NCI-H1105 (cell line): Measurements from ENCODE around the gene TRPC4.
A peak's percentile ranks its signal among the peaks of the same experiment; 100 is the strongest.

Experiments
- DNase-seq: peaks from one replicate; lab custom pipeline; 2025; lab: John Stamatoyannopoulos, UW

Gene TRPC4

GRCh38 chr13:37869756-37870488 is at the start of gene TRPC4:
TRPC4 (minus strand) TSS chr13:37869772; CDS start chr13:37783333, 86,439 bp downstream.
- peak; percentile 56 for DNase-seq

DNA sequence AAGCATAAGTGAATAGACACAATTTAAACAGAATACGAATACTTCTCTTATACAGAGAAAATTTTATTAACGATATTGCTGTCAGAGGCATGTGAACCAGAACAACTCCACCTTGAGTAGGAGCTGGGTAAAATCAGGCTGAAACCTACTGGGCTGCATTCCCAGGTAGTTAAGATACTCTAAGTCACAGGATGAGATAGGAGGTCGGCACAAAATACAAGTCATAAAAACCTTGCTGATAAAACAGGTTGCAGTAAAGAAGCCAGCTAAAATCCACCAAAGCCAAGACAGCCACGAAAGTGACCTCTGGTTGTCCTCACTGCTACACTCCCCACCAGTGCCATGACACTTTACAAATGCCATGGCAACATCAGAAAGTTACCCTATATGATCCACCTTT is 49.2 kb upstream of the TRPC4 start:
- DNase-seq = no peak

DNA sequence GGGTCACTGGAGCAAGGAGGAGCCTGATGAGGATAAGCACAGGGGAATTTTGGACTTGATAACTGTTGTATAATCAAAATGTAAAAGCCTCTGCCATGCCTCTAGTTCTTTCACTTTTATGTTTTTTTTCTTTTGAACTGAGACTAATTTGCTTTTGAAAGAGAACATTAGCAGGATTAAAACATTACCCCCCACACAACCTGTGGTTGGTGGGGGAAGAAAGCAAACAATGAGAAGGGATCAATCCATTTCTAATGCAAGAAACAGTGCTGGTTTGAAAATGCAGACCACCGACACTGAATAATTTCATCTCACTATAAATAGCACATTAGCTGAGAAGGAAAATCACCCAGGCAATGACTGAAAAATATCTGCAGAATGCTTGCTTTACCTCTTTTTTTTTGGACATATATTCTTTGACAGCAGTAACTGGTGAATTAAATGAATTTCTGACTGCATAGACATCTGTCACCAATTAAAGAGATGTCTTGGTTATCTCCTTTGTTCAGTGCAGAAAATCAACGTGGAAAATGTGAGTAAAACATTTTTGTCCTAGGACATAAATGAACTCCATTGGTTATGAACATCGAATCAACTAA is 48.6 kb upstream of the TRPC4 start:
- DNase-seq = no peak

GRCh38 chr13:37914781-37915391 is 45.3 kb upstream of the TRPC4 start:
- no peak for DNase-seq

DNA sequence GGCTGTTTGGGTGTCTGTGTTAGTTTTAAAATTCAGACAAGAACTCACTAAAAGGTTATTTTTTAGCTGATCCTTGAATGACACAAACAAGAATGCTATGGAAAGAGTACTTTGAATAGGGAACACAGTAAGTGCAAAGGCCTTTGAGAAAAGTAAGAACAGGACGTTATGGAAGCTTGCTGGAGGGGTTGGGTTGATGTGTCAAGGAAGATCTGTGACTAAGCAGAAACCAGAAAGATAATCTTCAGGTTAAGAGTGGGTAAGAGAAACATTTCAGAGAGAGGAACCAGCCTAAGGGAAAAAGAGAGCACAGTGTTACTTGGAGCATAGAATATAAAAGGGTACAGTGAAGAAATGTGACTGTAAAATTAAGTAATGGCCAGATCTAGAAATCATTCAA is 41.2 kb upstream of the TRPC4 start:
- no peak for DNase-seq

DNA sequence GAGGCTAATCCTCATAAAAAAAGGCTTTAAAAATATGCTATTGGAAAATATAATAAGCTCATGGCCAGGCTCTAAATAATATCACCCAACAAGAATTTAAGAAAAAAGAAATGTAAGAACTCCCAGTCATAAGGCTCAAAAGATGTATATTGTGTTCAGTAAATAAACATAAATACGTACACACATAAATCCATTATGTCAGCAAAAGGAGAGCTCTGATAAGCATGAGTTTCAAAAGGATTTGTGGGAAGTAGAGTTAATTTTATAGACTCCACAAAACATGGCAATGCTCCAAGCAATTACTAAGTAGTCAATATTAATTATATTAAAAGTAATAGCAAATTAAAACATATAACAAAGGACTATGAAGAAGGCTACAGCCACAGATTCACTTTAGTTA is 37.3 kb upstream of the TRPC4 start:
- DNase-seq = no peak

DNA sequence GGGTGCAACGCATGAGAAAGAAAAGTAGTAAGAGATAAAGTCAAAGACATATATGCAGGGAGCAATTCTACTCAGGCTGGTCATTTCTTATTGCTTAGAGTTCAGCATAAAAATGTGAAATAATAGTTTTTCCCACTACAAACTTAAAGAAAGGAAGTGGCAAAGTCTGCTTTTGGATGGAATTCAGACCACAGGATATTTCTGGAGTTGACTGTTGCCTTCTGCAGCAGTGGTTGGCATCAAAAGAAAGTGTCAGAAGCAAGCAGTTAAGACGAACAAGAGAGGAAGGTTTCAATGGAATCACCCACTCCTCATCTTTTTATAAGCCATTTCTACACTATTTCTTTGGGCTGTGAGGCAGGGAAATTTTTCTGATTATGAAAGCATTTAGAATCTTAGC is 36.2 kb upstream of the TRPC4 start:
- DNase-seq = no peak

DNA sequence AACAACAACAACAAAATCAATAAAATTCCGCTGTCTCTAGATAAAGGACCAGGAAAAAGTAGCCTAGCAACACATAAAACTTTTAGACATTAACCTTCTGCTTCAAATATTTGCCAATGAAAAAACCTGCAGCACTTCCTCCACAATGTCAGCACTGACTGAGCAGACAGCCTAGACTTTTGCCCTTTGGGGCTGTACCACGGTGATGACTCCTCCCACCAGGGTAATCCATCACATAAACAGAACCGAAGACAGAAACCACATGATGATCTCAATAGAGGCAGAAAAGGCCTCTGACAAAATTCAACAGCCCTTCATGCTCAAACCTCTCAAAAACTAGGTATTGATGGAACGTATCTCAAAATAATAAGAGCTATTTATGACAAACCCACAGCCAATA is 30.2 kb upstream of the TRPC4 start:
- no peak for DNase-seq

DNA sequence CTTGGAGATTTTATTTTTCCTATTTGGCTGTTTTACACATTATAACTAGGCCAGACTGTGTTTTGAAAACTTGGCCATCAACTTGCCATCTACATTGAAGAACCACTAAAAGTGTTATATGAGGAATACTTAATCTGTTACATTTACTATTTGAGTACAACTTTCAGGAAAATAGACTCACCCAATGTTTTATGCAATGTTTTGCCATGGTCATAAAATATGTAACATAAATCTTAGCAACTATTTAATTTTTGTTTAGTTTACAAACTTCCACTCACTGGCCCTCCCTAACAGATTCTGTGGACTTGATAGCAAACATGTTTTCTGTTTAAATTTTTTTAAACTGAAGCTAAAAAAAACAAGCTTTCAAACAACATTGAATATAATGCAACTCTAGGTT is 23.7 kb upstream of the TRPC4 start:
- DNase-seq = no peak

GRCh38 chr13:37889820-37890219 is 20.2 kb upstream of the TRPC4 start:
- DNase-seq = no peak

DNA sequence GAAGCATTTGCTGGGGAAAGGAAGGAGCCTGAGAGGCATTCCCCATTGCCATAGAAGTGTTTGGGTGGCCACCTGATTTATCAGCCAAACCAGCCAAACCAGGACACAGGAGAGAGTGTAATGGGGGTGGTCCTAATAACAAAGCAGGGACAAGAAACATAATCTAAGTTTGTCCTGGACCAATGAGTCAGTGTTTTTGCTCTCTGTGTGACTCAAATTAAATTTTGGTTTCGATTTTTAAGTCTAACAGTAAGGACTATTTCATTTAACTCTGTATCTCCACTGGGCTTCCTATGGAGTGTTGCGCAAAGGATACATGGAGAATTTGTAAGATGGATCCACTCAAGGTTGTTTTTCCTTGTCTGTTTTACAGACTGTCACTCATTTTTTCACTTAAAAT is 19.5 kb upstream of the TRPC4 start:
- no peak for DNase-seq

DNA sequence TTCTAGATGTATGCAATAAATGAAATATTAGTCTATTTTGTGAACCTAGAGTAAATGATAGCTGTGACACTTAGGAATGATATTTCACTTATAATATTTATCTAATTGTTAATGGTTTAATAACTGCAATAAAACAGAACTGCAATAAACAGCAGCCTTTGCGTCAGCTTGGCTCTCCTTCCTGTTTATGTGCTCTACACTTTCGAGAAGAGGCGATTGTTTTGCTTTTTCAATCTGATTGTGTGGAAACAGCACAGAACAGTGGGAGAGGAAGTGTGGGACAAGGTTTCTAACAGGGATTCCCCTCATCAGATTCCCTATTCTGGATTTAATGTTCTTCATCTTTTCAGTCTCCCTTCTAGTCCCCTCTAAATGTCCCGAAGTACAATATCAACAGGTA is 17.3 kb upstream of the TRPC4 start:
- no peak for DNase-seq

DNA sequence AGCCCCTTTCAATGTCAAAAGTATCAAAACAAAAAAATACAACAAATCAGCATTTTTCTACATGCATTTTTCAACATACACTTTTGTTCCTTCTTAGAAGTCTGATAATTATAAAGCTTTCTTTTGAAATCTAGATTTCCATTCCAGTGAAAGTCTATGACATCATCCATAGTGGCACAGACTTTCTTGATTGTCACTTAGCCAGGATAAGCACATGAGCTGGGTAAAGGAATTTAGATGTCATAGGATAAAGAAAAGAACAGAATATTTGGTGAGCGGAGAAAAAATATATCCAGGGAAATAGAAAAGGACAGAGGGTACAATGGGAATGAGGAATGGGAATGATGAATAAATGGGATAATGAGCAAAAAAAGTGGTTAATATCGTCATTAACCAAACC is 15.1 kb upstream of the TRPC4 start:
- DNase-seq = no peak

DNA sequence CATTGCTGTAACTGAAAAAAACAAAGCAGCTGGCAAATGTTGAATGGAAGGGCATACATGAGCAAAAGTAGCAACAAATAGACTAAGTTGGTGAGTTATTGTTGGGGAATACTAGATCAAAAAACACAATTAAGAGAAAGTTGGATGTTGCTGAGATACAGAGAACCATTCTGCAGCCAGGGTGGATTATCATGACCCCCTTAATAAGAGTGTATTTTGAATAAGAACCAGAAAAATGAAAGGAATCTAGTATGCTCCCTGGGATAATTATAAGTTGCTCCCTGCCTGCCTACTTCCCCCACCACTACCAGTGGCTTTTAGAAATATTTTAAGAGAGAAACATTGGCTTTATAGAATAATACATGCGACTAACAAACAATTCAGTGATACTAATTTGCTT is 14.5 kb upstream of the TRPC4 start:
- no peak for DNase-seq

GRCh38 chr13:37878921-37879320 is 9.3 kb upstream of the TRPC4 start:
- DNase-seq = no peak

GRCh38 chr13:37878496-37878895 is 8.9 kb upstream of the TRPC4 start:
- no peak for DNase-seq

- DNase-seq = no peak
Observed at GRCh38 chr13:37870895-37871550, 1.5 kb upstream of the TRPC4 start.

DNA sequence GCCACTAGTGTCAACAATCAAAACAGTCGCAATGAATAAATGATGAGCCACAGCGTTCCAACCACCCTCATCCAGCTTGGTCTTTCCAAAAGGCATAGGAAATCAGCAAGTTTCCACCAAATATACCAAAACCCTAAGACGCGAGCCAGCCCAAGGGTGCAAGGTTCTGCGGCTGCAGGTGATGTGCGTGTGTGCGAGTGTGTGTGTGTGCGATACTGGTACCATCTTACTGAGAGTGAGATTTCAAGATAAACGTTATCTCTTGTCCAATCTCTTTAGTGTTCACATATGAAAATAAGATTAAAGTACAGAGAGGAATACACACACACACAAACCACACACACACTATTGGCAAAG is 895 bp upstream of the TRPC4 start:
- no peak for DNase-seq

GRCh38 chr13:37869506-37869755 is 141 bp downstream of the TRPC4 start:
- DNase-seq = no peak

- DNase-seq = no peak
Observed at GRCh38 chr13:37868691-37869505, 674 bp downstream of the TRPC4 start.

DNA sequence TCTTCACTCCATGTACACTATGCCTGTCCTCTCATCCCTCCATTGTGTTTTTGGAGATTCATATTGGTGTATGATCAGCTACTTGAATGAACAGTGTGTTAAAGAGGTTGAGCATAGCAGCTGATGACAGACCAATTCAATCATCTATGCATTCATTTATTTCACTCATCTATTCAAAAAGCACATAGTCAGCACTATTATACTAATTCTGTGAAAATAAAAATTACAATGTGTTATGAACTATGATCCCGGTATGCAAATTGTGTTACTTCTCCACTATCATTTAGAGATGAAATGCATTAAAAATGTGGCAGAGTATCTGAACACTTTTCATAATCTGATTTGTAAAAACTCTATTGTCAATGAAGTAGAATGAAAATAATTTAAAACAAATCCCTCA is 5.9 kb downstream of the TRPC4 start:
- DNase-seq = no peak

GRCh38 chr13:37835392-37835791 is 34.2 kb downstream of the TRPC4 start:
- DNase-seq = no peak

DNA sequence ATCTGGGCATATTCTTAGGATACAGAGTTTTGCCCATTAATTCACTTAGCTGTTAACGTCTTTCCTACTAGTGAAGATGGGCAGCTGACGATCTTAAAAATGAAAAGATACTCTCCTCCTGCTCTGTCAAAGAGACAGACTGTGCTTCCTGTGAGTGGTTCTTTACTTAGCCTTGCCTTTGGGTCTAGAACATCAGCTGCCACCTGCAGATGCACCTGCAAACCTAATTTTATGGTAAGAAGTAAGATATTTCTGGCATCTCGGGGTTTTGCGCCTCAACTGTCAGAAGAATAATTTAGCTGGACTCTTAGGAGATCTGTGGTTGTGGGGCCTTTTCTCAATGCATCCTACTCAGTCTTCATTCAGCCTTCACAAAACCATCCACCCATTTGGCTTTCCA is 36.2 kb downstream of the TRPC4 start:
- no peak for DNase-seq
